Measurements from ENCODE around the gene TECPR2.

Gene TECPR2

GRCh38 chr14:102501751-102502315 lies 139.1 kb downstream of the TECPR2 start:
- no peak overlapping the region for H3K27ac ChIP-seq
- no peak overlapping the region for H3K4me3 ChIP-seq
- no peak for DNase-seq (ENCODE audit: low spot score)
- TF ChIP-seq CTCF (IDR thresholded peaks at IDR 0.05) = no peak

GRCh38 chr14:102502571-102502970 lies 139.8 kb downstream of the TECPR2 start:
- no peak overlapping the region for H3K27ac ChIP-seq

GRCh38 chr14:102503641-102504327 lies 141.0 kb downstream of the TECPR2 start:
- Histone ChIP-seq H3K4me3 (no peak overlapping the region), H3K27ac (peak overlapping the region in 1 of 2 donors; percentile 61)
- TF ChIP-seq CTCF (IDR thresholded peaks at IDR 0.05) = no peak
- DNase-seq (ENCODE audit: low spot score) = peak; percentile 63

More at GRCh38 chr14:102502571-102502970, 139.8 kb downstream of the TECPR2 start:
- H3K4me3 ChIP-seq = no peak overlapping the region
- no peak for DNase-seq (ENCODE audit: low spot score)
- no peak for TF ChIP-seq CTCF (IDR thresholded peaks at IDR 0.05)

- Histone ChIP-seq H3K4me3 (no peak overlapping the region), H3K27ac (no peak overlapping the region)
- TF ChIP-seq CTCF (IDR thresholded peaks at IDR 0.05) = no peak
- peak; percentile 74 for DNase-seq (ENCODE audit: low spot score)
These were observed 141.7 kb downstream of the TECPR2 start for GRCh38 chr14:102504328-102504999.

- Histone ChIP-seq H3K4me3 (no peak overlapping the region), H3K27ac (no peak overlapping the region)
- no peak for TF ChIP-seq CTCF (IDR thresholded peaks at IDR 0.05)
- peak; percentile 71 for DNase-seq (ENCODE audit: low spot score)
These were observed 142.4 kb downstream of the TECPR2 start for GRCh38 chr14:102505000-102505619.

- Histone ChIP-seq H3K27ac (no peak overlapping the region), H3K4me3 (no peak overlapping the region)
- no peak for TF ChIP-seq CTCF (IDR thresholded peaks at IDR 0.05)
- DNase-seq (ENCODE audit: low spot score) = peak; percentile 71
These were observed 143.3 kb downstream of the TECPR2 start for GRCh38 chr14:102505775-102506625.

All from coronary artery (tissue), 2 donors.